Left forelimb (tissue), 1 donor: ENCODE results near the gene GDPGP1.
"Not testable (repeated sequence)": the region's sequence is repeated elsewhere in the genome, so short reads cannot be mapped to it uniquely, and the experiment has no call there.

Experiments
- DNase-seq: peaks from one replicate; pipeline ENCODE4 v3.0.0-alpha.2; 2018; ENCODE audit warnings: low spot score

Gene GDPGP1, protein sequence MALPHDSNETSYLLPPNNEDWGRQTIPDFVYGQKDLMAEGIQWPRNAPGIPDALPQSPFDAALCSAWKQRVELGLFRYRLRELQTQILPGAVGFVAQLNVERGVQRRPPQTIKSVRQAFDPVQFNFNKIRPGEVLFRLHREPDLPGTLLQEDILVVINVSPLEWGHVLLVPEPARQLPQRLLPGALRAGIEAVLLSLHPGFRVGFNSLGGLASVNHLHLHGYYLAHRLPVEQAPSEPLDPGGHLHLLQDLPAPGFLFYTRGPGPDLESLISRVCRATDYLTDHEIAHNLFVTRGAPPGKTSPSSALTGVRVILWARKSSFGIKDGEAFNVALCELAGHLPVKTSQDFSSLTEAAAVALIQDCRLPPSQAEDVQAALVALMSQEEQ

DNA sequence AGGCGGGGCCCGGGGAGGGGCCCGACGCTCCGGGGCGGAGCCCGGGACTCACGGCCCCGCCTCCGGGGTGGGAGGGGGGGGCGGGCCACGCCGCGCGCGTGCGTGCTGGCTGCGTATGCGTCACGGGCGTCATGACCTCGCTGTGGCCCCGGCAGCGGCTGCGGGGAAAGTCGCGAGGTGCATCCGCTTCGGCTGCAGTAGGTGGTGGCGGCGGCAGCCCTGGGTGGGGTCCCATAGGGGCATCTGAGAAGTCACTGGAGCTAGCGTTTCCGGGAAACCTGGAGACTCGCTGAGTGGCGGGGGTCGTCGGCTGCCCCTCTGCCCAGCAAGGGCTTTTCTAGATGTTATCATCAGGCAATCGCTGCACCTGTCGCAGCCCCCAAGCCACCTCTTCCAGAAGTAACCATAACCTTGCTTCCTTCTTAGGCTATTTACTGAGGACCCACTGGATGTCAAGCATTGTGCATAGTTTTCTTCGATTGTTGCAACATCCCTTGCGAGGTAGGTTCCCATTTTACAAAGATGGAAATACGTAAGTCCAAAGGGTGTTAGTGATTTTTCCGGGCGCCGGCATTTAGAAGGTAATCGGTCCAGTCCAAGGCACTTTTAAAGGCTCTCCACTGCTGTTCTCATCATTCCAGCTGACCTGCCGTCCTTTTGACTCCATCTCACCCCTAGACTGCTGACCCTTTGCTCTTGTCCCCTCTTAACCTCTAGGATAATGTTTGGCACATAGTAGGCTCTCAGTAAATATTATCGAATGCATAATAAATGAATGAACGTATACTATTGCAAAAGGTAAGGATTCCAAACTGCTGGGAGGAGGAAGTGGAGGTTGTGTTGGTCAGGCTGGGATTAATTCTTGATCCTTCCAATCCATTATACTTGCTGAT is at the start of gene GDPGP1:
GDPGP1 (plus strand) TSS at position 114 of the 893 bp plus-strand sequence. CDS start 6,700 bp downstream, outside the sequence.
- no peak for DNase-seq

DNA sequence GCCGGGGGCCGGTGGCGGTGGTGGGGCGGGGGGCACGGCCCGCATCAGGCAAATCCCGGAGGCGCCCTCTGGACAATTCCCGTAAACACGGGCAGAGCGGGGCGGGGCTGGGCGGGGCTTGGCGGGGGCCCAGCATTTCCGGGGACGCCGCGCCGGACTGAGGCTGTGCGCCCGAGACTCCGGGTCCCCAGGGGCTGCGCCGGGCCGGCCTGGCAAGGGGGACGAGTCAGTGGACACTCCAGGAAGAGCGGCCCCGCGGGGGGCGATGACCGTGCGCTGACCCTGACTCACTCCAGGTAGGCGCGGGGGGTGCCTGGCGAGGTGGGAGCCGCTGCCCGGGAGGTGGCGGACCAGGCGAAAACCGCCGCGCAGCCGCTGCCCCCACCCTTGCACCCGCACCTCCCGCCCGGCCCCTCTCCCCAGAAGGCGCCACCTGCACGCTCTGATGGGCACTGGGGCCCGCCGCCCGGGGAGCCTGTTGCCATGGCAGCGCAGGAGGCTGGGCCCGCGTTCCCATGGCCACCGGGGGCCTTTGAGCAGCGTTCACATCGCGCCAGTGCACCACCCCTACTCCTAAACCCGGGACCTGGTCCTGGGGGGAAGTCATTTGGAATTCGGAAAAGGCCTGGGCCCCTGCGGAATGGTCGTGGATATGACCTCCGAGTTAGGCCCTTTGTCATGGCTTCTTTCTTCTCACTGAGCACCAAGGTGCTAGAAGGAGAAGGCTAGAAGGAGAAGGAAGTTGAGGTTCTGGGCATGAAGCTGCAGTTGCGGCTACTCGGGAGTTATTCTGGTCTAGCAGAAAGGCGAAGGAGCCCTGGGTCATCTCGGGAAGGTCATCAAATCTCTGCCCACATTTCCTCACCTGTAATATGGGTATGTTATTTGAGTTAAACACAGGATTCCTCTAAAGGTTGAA is 49.0 kb upstream of the GDPGP1 start:
- DNase-seq, result no peak

DNA sequence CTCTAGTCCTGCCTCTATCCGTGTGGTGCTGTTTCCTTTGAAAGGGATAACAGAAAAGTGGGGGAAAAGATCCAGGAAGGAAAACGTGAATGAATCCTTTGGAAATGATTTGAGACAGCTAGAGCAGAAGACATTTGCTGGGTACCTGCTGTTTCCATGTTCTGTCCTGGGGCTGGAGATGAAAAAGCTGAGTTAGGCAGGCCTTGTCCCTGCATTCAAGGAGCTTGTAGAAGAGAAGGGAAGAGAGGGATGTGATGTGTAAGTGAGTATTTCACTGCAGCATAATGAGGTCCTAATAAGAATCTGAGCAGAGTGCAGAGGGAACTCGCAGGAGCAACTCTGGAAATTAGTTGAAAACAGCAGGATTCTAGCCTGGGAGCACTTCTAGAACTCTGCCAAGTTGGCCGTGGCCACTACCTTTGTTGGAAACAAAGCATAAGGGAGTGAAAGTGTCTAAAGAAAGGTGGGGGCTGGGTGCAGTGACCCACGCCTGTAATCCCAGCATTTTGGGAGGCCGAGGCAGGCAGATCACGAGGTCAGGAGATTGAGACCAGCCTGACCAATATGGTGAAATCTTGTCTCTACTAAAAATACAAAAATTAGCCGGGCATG is 46.6 kb upstream of the GDPGP1 start:
- no peak for DNase-seq

DNA sequence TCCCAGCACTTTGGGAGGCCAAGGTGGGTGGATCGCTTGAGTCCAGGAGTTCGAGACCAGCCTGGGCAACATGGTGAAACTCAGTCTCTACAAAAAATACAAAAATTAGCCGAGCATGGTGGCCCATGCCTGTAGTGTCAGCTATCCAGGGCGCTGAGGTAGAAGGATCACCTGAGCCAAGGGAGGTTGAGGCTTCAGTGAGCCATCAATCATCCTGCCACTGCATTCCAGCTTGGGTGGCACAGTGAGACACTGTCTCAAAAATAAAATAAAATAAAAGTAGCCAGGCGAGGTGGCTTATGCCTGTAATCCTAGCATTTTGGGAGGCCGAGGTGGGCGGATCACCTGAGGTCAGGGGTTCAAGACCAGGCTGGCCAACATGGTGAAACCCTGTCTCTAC is 45.9 kb upstream of the GDPGP1 start:
- DNase-seq, result not testable (repeated sequence)

DNA sequence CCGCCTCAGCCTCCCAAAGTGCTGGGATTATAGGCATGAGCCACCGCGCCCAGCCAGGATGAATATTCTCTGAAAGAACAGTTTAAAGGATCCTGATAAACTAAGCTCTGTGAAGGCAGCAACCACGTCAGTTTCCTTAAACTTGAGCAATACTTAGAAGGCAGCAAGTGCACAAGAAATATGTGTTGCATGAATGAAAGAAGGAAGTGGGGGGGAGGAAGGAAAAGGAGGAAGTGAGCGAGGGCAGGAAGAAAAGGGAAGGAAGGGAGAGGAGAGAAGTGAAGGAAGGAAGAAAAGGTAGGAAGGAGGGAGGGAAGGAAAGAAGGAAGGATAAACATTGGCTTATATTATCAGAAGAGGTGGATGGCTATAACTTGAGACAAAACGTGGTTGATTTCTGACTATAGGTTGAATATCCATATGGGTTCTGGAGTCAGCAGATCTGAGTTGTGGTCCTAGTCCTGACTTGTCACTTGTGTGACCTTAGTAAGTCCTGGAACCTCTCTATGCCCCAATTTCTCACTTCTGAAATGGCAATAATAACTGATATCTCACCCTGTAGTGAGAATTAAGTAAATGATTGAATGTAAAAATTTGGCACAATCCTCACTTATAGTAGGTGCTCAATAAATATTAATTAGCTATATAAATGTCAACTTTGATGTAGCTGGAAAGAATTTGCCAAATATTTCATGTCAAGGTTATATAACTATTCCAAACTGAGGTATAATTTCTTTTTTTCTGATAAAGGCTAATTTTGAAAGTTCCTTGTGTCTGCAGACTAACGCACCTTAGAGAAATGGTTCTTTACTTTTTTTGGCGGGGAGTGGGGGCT is 44.9 kb upstream of the GDPGP1 start:
- no peak for DNase-seq

DNA sequence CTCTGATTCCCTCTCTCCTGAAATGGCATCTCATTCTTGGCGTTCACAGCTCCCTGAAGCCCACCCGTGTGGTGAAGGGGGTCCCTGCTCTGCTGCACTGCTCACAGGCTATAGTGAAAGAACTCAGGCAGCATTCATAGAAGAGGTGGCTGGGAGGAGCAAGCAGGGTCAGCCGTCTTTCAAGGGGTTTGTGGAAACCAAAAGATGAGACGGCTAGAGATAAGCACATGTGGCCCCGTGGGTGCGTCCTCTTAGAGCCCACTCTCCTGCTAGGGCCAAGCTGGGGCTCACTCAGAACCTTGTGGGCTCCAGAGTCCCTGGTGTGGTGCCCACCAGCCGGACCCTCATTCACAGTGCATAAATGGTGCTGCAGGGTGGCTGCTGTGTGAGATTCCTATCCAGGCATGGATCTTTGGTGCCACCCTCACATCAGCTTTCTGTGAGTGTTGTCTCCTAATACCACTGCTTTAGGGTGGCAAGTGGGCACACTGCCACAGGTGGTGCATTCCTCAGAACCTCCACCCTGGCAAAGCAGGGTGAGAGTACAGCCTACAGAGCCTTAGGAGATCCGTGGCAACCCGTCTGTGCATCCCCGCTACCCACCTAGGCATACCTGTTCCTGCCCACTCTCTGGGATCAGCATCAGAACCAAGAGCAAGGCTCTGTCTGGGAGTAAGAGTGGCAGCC is 44.1 kb upstream of the GDPGP1 start:
- no peak for DNase-seq

DNA sequence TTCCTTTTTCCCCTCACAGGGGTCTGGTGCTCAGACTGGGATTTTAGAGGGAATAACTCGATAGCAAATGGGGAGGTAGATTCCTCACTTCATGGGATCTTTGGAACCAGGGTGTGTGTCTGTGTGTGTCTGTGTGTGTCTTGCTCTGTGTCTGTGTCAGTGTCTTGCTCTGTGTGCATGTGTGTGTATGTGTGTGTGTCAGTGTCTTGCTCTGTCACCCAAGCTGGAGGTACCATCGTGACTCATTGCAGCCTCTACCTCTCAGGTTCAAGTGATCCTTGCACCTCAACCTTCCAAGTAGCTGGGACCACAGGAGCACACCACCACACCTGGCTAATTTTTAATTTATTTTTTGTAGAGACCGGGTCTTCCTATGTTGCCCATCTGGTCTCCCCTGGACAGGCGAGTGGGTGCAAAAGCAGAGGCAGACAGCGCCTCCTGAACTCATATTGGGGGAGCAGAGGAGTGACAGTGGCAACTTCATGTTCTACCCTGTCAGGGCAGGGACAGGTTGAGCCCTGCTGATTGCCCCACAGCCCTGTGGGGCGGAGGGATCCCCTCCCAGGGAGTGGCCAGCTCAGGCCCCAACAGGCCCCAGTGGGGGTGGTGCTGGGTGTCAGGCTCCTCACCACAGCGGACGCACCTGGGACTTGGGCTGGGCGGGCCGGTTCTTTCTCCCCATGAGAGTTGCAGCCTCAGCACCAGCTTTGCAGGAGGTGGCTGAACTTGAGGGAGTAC is 43.2 kb upstream of the GDPGP1 start:
- no peak for DNase-seq

DNA sequence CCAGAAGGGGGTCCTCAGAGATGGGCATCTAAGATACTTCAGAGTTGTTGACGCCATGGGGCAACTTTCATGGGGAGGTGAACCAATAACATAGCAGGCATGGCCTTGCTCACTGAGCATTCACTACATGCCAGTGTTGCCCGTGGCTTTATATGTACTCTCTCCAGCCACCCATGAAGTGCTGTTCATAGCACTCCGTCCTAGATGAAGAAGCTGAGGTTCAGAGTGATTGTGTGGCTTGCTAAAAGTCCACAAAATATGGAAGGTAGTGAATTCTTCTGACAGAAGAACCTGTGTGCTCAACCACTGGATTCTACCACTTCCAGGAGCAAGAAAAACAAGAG is 42.7 kb upstream of the GDPGP1 start:
- no peak for DNase-seq

DNA sequence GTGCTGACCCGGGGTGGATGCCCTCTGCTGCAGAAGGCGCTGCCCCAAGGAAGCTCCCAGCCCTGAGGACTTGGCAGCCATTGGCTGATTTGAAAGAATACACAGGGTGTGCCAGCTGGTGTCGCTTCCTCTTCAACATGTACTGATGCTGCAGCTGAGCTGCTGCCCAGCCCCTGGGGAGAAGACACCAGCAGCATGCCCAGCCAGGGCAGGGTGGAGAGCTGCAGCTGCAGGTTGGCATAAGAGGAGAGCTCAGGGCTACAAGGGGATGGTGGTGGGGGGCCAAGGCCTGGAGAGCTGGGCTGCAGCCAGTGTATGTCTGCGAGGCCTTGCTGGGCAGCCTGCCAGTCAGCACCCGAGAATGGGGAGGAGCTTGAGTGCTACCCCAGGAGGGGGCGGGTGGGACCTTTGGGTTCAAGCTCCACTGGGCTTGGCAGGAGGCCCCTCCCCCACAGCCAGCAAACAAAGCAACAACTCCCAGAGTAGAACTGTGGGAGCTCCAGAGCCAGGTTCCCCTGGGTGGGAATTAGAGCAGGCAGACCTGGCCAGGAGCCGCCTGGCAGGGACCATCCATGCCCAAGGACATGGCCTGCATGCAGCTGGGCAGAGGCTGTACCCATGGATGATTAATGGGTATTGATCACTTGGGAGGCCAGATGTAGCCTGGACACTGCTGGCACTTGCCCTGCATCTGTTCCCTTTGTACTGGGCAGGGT is 42.1 kb upstream of the GDPGP1 start:
- DNase-seq, result peak; percentile 74

DNA sequence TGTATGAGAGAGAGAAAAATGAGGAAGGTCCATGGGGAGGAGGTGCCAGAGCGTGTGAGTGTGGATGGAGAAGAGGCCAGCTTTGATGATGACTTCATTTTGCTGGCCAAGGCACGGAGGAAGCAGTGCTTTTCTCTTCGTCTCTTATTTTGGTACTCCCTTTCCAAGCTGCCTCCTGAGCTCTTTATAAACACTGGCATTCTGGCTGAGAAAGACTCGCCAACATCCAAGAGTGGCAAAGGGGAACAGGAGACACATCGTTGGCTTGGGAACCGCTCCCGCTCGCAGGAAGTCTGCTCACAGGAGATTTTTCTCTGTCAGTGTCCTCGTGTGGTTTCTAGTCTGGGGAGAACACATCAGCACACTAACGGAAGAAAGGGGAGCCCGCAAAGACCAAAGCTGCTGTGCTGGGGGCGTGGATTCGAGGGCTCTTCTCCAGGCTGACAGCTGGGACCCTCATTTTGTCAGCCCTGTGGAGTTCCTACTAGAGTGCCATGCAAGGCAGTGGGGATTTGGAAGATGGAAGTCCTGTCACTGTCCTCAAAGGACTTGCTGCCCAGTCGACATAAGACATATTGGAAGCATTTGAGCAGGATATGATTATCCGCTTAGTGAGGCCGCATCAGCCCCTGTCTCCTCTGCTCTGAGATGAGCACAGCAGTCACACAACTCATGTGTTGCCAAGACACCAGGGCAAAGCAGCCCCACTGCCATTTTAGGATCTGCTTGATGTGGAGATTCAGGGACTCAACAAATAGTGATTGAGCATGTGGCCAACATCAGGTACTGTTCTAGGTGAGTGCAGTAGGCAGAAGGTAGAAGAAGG is 40.8 kb upstream of the GDPGP1 start:
- no peak for DNase-seq

DNA sequence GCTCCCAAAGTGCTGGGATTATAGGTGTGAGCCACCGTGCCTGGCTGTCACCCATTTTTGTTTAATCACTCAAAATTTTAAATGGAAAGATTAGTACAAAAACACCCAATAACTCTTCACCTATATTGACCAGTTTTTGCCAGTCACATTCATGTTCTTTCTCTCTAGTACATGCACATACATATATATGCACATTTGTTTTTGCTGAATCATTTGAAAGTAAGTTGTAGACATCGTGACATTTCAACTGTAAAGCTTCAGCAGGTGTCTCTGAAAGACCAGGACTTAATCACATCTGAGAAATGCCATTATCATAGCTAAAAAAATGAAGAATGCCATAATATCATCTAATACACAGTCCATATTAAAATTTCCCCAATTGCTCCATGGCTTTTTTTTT is 39.4 kb upstream of the GDPGP1 start:
- no peak for DNase-seq

DNA sequence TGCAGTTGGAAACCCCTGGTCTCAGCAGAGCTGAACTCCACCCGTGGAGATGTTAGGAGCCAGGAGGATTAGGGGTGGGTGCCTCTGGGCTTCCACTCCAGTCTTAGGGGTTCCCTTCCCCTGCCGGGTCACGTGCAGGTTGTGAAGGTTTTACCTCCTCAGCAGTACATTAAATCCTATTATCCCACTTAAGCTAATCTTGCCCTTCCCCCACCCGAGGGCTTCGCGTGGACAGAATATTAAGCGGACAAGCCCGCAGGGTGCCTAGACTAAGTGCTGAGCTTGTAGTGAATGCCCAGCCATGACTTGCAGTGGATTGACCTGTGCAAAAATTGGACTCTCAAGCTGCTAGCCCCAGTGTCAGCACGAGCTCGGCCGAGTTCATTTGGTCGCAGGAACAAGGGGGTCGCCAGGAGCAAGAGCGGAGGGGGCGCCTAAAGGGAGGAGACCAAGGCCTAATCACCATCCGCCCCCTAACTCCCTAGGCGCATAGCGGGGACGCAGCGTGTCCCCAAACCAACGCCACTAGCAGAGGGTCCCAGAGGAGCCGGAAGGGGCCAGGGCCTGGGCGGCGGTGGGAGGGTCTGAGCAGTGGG is 33.4 kb upstream of the GDPGP1 start:
- no peak for DNase-seq

DNA sequence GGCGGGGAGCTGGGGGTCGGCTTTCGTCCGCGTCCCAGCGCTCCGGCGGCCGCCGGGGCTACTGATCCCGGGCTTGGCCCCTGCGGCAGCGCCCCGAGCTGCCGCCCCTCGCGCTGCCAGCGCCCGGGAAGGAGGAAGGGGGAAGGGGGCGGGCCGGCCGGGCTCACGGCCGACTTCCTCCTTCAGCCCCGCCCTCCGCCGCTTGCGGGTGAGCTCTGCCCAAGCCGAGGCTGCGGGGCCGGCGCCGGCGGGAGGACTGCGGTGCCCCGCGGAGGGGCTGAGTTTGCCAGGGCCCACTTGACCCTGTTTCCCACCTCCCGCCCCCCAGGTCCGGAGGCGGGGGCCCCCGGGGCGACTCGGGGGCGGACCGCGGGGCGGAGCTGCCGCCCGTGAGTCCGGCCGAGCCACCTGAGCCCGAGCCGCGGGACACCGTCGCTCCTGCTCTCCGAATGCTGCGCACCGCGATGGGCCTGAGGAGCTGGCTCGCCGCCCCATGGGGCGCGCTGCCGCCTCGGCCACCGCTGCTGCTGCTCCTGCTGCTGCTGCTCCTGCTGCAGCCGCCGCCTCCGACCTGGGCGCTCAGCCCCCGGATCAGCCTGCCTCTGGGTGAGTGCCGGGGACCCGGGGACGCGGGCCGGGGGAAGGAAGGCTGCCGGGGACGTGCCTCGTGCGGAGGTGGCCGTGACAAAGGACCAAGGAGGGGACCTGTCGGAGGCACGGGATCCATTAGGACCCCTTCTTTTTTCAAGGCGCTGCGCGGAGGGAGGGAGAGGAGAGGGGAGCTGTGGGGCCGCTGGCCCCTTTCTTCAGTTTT is 32.7 kb upstream of the GDPGP1 start, which contains the start of gene SEMA4B:
SEMA4B (plus strand) TSS at position 201 of the 814 bp plus-strand sequence; CDS start at position 450, 249 bp downstream.
- DNase-seq, result peak; percentile 81

DNA sequence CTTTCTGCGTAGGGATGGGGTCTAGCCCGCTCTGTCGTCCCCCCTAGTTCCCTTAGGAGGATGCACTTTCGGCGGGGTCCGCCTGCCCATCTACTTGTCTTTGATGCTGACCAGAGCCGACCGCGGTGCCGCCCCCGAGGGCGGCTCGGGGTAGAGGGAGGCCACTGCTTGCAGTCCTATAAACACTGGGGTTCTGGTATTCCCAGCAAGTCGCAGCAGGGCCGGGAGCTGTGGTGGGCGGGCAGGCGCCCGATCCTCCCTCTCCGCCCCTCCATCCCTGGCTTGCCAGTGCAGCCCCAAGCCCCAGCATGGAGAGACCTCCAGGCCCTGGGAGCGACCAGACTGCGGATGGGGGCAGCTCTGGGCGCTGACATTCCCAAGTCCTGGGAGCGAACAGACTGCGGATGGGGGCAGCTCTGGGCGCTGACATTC is 32.0 kb upstream of the GDPGP1 start:
- peak; percentile 60 for DNase-seq

DNA sequence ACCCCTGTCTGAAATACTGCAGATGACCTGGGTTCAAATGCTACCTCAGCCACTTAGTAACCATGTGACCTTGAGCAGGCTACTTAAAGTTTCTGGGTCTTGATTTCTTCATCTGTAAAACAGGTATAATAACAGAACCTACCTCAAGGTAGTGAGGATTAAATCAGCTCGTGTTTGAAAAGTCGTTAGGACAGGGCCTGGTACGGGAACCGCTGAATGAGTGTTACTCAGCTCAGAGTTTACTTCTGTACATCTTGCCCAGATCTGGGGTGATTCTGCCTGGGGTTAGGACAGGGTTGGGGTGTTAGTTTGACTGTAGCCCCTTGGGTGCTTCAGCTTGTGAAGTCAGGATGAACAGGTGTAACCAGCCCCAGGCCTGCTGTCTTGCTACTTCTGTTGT is 31.1 kb upstream of the GDPGP1 start:
- DNase-seq, result no peak

DNA sequence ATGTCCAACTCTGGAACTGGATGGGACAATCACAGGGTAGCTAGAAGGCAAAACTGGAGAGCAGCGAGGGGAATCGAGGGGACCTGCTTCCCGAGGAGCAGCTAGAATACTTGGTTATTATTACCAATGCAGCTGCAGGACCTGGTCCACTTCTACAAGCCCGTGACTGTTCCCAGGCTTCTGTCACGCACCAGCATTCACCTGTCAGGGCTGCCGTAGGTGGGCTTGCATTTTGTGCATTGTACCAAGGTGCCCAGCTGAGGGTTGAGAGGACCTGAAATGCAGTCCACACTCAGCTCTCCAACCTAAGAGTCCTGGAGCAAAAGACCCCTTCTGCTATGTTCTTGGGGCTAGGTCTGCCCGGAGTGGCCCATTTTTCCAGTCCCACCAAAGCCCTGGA is 30.5 kb upstream of the GDPGP1 start:
- peak; percentile 26 for DNase-seq
